GM23338 (cell line): Measurements from ENCODE around the gene ADAT1. TPM values are rescaled to one million over a fixed set of nuclear protein-coding genes. Genes with fewer than 3 reads are reported as not detected.

Experiments used
- ATAC-seq: fragments of 200-7000 bp; cut with Tn5 transposase; 3 replicates; pipeline ENCODE4 v1.9.1; 2020
- DNase-seq: peaks from one replicate; pipeline ENCODE4 v3.0.0-alpha.2; 2015; ENCODE audit warnings: low spot score
- H2AFZ ChIP-seq: fragments of 200-600 bp; sonication (generic); 2 replicates; pipeline ENCODE4 v1.8.0; 2016; ENCODE audit warnings: antibody characterized with exemption, mild to moderate bottlenecking, moderate library complexity
- H3F3A ChIP-seq: fragments of 200-600 bp; sonication (generic); replicated peaks from 2 replicates; pipeline ENCODE4 v1.8.0; 2017; ENCODE audit warnings: antibody characterized with exemption, mixed run types, low read depth
- H3K27ac ChIP-seq: fragments of 200-600 bp; sonication (generic); 2 replicates; pipeline ENCODE4 v1.6.1; 2016; ENCODE audit warnings: low read depth
- H3K27me3 ChIP-seq: fragments of 200-600 bp; sonication (generic); 2 replicates; pipeline ENCODE4 v1.8.0; 2016; ENCODE audit warnings: mild to moderate bottlenecking, mixed run types, moderate library complexity; ENCODE audit not compliant: insufficient read depth
- H3K36me3 ChIP-seq: fragments of 200-600 bp; sonication (generic); 2 replicates; pipeline ENCODE4 v1.8.0; 2016; ENCODE audit warnings: mild to moderate bottlenecking; ENCODE audit not compliant: insufficient read depth
- H3K4me1 ChIP-seq: fragments of 200-600 bp; sonication (generic); 2 replicates; pipeline ENCODE4 v1.8.0; 2016; ENCODE audit warnings: mild to moderate bottlenecking, moderate library complexity; ENCODE audit not compliant: insufficient read depth
- H3K4me2 ChIP-seq: fragments of 200-600 bp; sonication (generic); 2 replicates; pipeline ENCODE4 v1.7.1; 2017; ENCODE audit warnings: mixed run types
- H3K4me3 ChIP-seq: fragments of 200-600 bp; sonication (generic); 2 replicates; pipeline ENCODE4 v1.6.1; 2016; ENCODE audit warnings: mixed run types
- H3K79me2 ChIP-seq: fragments of 200-600 bp; sonication (generic); replicated peaks from 2 replicates; pipeline ENCODE4 v1.8.0; 2017; ENCODE audit warnings: mild to moderate bottlenecking; ENCODE audit not compliant: insufficient read depth
- H3K9me2 ChIP-seq: fragments of 200-600 bp; sonication (generic); 2 replicates; pipeline ENCODE4 v1.8.0; 2017; ENCODE audit not compliant: insufficient read depth
- H4K20me1 ChIP-seq: fragments of 200-600 bp; sonication (generic); replicated peaks from 2 replicates; pipeline ENCODE4 v1.8.0; 2017; ENCODE audit warnings: mild to moderate bottlenecking; ENCODE audit not compliant: insufficient read depth
- H3K27ac Mint-ChIP-seq: 2 replicates; pipeline ENCODE4 v1.8.0; 2020; ENCODE audit warnings: inconsistent platforms, mild to moderate bottlenecking, moderate library complexity, mixed read lengths
- H3K27me3 Mint-ChIP-seq: 3 replicates; pipeline ENCODE4 v1.8.0; 2022; ENCODE audit warnings: low read depth, mild to moderate bottlenecking, moderate library complexity, mixed read lengths, inconsistent platforms; ENCODE audit not compliant: insufficient read depth, poor library complexity
- H3K36me3 Mint-ChIP-seq: 3 replicates; pipeline ENCODE4 v1.8.0; 2021; ENCODE audit warnings: low read depth, mild to moderate bottlenecking, inconsistent platforms, moderate library complexity, mixed read lengths
- H3K4me1 Mint-ChIP-seq: 3 replicates; pipeline ENCODE4 v1.8.0; 2020; ENCODE audit warnings: mild to moderate bottlenecking, inconsistent platforms, mixed read lengths
- H3K4me3 Mint-ChIP-seq: 3 replicates; pipeline ENCODE4 v1.8.0; 2021; ENCODE audit warnings: moderate library complexity, mild to moderate bottlenecking, inconsistent platforms, mixed read lengths
- H3K9me3 Mint-ChIP-seq: 3 replicates; pipeline ENCODE4 v1.8.0; 2020; ENCODE audit warnings: moderate library complexity, mild to moderate bottlenecking, inconsistent platforms, mixed read lengths
- NANOG ChIP-seq: IDR thresholded peaks from 2 replicates; pipeline ENCODE4 v1.6.1; 2016; ENCODE audit warnings: antibody characterized with exemption, borderline replicate concordance
- ZNF331 ChIP-seq: fragments of 250-450 bp; sonication (Bioruptor Pico); IDR thresholded peaks from 2 replicates; pipeline ENCODE4 v1.5.0; 2020; ENCODE audit warnings: low read depth, mild to moderate bottlenecking, moderate library complexity
- polyA plus RNA-seq: library from polyadenylated mRNA; unstranded; fragments of >200 nt; fragmentation: Nextera tagmentation; extraction: Ambion mirVana; gene quantifications from 2 replicates; pipeline ENCODE4 v1.2.1, GENCODE V29; 2016
- total RNA-seq: library from RNA; depleted of rRNA; stranded (reverse); fragments of >200 nt; shearing (Covaris generic); gene quantifications from 2 replicates; pipeline ENCODE4 v1.2.3, GENCODE V29; 2014
- TF ChIP-seq, protein P1 (sequence below): fragments of 250-450 bp; sonication (Bioruptor Pico); IDR thresholded peaks from 2 replicates; pipeline ENCODE4 v1.5.0; 2020; ENCODE audit warnings: mild to moderate bottlenecking, moderate library complexity

The ADAT1 gene
- total and polyA plus RNA-seq, 2 experiments from 2014 or later = 17.4 to 53.6 TPM

DNA sequence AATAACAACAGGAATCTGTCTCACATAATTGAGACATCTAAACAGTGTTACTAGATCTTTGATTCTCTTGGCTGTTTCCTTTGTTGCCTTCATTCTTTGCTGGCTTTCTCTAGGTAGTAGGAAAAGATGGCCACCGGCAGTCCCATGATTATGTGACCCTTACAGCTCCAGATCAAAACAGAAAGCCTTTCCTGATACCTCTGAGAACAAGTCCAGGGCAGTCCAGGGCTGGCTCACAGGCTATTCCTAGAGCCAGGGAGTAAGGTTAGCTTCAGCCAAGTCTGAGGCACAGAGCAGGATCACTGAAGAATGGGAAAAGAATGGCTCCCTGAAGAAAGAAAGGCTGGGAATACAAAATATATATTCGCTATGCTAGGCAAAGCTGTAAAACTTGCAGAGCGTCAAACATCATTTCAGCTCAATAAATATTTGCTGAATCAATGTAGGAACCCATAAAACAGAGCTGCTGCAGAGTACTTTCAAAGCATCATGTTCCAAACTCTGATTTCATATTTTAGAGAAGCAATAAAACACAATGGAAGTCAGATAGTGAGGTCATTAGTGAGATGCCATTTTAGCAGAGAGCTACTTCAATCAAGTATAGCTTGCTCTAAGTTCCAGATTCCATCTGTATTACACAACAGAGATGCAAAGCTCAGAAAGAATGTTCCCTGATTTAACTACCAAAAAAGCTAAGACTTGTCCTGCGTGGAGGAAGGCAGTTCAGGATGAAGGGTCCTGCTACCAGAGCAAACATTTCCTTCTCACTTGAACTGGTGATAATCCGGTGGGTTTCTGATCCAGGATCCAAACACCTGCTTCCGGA is 23.4 kb downstream of the ADAT1 start (continued):
- TF ChIP-seq, protein P1, sequence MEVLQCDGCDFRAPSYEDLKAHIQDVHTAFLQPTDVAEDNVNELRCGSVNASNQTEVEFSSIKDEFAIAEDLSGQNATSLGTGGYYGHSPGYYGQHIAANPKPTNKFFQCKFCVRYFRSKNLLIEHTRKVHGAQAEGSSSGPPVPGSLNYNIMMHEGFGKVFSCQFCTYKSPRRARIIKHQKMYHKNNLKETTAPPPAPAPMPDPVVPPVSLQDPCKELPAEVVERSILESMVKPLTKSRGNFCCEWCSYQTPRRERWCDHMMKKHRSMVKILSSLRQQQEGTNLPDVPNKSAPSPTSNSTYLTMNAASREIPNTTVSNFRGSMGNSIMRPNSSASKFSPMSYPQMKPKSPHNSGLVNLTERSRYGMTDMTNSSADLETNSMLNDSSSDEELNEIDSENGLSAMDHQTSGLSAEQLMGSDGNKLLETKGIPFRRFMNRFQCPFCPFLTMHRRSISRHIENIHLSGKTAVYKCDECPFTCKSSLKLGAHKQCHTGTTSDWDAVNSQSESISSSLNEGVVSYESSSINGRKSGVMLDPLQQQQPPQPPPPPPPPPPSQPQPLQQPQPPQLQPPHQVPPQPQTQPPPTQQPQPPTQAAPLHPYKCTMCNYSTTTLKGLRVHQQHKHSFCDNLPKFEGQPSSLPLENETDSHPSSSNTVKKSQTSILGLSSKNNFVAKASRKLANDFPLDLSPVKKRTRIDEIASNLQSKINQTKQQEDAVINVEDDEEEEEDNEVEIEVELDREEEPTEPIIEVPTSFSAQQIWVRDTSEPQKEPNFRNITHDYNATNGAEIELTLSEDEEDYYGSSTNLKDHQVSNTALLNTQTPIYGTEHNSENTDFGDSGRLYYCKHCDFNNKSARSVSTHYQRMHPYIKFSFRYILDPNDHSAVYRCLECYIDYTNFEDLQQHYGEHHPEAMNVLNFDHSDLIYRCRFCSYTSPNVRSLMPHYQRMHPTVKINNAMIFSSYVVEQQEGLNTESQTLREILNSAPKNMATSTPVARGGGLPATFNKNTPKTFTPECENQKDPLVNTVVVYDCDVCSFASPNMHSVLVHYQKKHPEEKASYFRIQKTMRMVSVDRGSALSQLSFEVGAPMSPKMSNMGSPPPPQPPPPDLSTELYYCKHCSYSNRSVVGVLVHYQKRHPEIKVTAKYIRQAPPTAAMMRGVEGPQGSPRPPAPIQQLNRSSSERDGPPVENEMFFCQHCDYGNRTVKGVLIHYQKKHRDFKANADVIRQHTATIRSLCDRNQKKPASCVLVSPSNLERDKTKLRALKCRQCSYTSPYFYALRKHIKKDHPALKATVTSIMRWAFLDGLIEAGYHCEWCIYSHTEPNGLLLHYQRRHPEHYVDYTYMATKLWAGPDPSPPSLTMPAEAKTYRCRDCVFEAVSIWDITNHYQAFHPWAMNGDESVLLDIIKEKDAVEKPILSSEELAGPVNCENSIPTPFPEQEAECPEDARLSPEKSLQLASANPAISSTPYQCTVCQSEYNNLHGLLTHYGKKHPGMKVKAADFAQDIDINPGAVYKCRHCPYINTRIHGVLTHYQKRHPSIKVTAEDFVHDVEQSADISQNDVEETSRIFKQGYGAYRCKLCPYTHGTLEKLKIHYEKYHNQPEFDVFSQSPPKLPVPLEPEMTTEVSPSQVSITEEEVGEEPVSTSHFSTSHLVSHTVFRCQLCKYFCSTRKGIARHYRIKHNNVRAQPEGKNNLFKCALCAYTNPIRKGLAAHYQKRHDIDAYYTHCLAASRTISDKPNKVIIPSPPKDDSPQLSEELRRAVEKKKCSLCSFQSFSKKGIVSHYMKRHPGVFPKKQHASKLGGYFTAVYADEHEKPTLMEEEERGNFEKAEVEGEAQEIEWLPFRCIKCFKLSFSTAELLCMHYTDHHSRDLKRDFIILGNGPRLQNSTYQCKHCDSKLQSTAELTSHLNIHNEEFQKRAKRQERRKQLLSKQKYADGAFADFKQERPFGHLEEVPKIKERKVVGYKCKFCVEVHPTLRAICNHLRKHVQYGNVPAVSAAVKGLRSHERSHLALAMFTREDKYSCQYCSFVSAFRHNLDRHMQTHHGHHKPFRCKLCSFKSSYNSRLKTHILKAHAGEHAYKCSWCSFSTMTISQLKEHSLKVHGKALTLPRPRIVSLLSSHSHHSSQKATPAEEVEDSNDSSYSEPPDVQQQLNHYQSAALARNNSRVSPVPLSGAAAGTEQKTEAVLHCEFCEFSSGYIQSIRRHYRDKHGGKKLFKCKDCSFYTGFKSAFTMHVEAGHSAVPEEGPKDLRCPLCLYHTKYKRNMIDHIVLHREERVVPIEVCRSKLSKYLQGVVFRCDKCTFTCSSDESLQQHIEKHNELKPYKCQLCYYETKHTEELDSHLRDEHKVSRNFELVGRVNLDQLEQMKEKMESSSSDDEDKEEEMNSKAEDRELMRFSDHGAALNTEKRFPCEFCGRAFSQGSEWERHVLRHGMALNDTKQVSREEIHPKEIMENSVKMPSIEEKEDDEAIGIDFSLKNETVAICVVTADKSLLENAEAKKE (CRISPR knock-in tag) = no peak

DNA sequence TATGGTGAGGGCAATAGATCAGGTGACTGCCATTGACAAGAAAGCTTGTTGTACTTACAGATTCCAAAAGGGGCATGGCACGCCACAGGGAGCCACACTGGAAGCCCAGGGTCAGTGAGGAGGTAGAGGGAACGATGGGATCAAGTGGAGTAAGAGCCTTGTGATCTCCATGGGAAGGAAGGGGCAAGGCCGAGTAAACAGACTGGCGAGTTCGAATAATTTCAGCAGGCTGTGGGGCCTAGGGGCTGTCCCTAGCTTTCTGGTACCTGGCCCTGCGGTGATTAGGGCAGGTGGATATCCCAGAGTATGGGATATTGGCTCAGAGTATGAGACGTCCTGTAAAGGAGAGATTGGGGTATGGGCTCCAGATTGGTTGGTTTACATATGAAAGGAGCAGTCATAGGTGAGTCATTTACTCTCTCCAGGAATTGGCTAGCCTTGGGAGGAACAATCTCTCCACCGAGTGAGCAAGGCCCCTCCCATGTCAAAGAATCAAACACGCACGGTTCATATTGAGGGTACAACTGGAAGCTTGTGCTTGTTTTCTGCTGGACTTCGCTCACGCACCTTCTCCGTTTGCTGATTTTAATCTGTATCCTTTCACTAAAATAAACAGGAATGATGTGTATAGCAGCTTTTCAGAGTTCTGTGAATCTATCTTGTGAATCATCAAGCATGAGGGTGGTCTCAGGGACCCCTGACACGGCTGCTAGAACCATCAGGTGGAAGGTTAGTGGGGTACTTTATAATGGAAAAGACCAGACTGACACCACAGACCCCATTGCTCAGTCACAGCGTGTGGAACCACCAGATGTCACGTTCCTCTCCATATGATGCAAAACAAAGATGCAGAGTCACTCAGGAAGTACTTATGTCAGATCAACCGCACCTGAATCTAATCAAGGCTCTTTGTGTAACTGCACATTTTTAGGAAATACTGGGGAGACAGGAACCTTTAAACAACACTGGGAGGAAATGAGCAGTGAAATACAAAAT is 29.0 kb downstream of the ADAT1 start:
- no peaks in the 10 kb centered on the region for H3F3A ChIP-seq
- H3K4me3 Mint-ChIP-seq = peak overlapping the region; percentile 47
- peaks cover 7% of the 10 kb centered on the region; the same call in 2 of the 3 replicates for H3K9me3 Mint-ChIP-seq
- no peaks in the 10 kb centered on the region for H3K9me2 ChIP-seq
- DNase-seq (peak; percentile 86), ATAC-seq (peak; percentile 94)
- peaks cover 33% of the 10 kb centered on the region for H3K4me1 ChIP-seq
- peaks cover 46% of the 10 kb centered on the region for H3K4me1 Mint-ChIP-seq
- H3K27me3 Mint-ChIP-seq = peaks cover 11% of the 10 kb centered on the region
- no peaks in the 10 kb centered on the region for H3K36me3 ChIP-seq
- peak overlapping the region; percentile 96 for H3K27ac Mint-ChIP-seq
- H3K27me3 ChIP-seq = no peaks in the 10 kb centered on the region
- no peaks in the 10 kb centered on the region for H3K79me2 ChIP-seq
- no peak overlapping the region for H2AFZ ChIP-seq
- H3K27ac ChIP-seq = peak overlapping the region; percentile 84
- peaks cover 29% of the 10 kb centered on the region for H3K36me3 Mint-ChIP-seq
- H4K20me1 ChIP-seq = no peaks in the 10 kb centered on the region
- H3K4me3 ChIP-seq = peak overlapping the region; percentile 22; the same call in 1 of the 2 replicates
- H3K4me2 ChIP-seq = peak overlapping the region; percentile 58
- TF ChIP-seq ZNF331 (CRISPR knock-in tag) = no peak
- peak; percentile 40; the same call in 1 of the 2 replicates for TF ChIP-seq NANOG
- TF ChIP-seq, protein P1 (CRISPR knock-in tag) = no peak
